BE2C (cell line): ENCODE results near the gene RELT. TPM values are rescaled to one million over a fixed set of nuclear protein-coding genes. Genes with fewer than 3 reads are reported as not detected.

ENCODE experiments used
- DNase-seq: peaks from one replicate; pipeline ENCODE4 v3.0.0-alpha.2; 2020
- H3K27me3 ChIP-seq: fragments of 250-450 bp; sonication (Bioruptor Pico); 2 replicates; pipeline ENCODE4 v1.5.1; 2020; ENCODE audit warnings: mild to moderate bottlenecking
- H3K36me3 ChIP-seq: fragments of 250-450 bp; sonication (Bioruptor Pico); 2 replicates; pipeline ENCODE4 v1.5.1; 2020; ENCODE audit warnings: mild to moderate bottlenecking
- H3K4me1 ChIP-seq: fragments of 250-450 bp; sonication (Bioruptor Pico); 2 replicates; pipeline ENCODE4 v1.5.1; 2020
- H3K4me3 ChIP-seq: 2 replicates; pipeline ENCODE4 v1.5.1; 2011; ENCODE audit warnings: low read depth, low read length
- H3K9me3 ChIP-seq: fragments of 250-450 bp; sonication (Bioruptor Pico); 2 replicates; pipeline ENCODE4 v1.5.1; 2020
- polyA plus RNA-seq: library from polyadenylated mRNA; unstranded; fragments of >200 nt; gene quantifications from one replicate; pipeline ENCODE4 v1.2.1, GENCODE V29; 2012; ENCODE audit warnings: low read depth, missing spikeins; ENCODE audit not compliant: insufficient read length, insufficient read depth
- TF ChIP-seq, protein P1 (sequence below): IDR thresholded peaks from 2 replicates; pipeline ENCODE4 v1.5.1; 2012; ENCODE audit warnings: mild to moderate bottlenecking, low read depth, low read length

RELT gene, protein sequence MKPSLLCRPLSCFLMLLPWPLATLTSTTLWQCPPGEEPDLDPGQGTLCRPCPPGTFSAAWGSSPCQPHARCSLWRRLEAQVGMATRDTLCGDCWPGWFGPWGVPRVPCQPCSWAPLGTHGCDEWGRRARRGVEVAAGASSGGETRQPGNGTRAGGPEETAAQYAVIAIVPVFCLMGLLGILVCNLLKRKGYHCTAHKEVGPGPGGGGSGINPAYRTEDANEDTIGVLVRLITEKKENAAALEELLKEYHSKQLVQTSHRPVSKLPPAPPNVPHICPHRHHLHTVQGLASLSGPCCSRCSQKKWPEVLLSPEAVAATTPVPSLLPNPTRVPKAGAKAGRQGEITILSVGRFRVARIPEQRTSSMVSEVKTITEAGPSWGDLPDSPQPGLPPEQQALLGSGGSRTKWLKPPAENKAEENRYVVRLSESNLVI
- polyA plus RNA-seq: 7.5 TPM

DNA sequence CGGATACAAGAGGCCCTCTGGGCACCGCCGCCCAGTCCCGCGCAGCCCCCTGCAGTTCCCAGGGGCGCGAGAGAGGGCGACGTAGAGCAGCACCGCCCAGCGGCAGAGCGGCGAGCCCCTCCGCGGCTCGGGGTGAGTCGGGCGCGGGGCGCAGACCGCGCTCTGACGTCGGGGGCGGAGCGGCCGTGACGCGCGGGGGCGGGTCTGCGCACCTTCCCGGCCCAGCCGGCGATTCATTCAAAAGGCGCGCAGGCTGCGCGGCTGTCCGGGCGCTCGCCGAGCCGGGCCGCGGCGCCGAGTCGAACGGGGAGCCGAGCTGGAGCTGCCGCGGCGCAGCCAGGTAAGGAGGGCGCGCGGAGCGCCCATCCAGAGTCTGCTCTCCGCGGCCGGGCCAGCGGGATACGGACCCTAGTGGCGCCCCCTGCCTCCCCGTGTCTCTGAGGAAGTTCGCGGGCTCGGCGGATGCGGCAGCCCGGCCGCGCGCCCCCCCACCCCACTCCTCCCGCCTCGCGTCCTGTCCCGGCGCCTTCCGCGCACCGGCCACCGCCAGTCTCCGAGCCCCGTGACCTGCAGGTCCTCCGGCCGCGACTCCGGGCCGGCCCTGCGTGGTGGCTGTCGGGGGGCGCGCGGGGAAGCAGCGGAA lies at the start of gene RELT:
Gene RELT (plus strand): TSS at position 240 of the 643 bp plus-strand sequence. CDS start 12,738 bp downstream, outside the sequence.
- no peaks in the 10 kb centered on the region for H3K36me3 ChIP-seq
- TF ChIP-seq, protein P1, sequence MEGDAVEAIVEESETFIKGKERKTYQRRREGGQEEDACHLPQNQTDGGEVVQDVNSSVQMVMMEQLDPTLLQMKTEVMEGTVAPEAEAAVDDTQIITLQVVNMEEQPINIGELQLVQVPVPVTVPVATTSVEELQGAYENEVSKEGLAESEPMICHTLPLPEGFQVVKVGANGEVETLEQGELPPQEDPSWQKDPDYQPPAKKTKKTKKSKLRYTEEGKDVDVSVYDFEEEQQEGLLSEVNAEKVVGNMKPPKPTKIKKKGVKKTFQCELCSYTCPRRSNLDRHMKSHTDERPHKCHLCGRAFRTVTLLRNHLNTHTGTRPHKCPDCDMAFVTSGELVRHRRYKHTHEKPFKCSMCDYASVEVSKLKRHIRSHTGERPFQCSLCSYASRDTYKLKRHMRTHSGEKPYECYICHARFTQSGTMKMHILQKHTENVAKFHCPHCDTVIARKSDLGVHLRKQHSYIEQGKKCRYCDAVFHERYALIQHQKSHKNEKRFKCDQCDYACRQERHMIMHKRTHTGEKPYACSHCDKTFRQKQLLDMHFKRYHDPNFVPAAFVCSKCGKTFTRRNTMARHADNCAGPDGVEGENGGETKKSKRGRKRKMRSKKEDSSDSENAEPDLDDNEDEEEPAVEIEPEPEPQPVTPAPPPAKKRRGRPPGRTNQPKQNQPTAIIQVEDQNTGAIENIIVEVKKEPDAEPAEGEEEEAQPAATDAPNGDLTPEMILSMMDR: peak; percentile 65
- H3K4me1 ChIP-seq: 0 out of 2 replicates have a peak, but pooled peaks cover 3% of the 10 kb centered on the region
- H3K27me3 ChIP-seq: no peaks in the 10 kb centered on the region
- DNase-seq: peak; percentile 93
- peak within 1 kb of the TSS; percentile 76 for H3K4me3 ChIP-seq
- H3K9me3 ChIP-seq: no peaks in the 10 kb centered on the region

DNA sequence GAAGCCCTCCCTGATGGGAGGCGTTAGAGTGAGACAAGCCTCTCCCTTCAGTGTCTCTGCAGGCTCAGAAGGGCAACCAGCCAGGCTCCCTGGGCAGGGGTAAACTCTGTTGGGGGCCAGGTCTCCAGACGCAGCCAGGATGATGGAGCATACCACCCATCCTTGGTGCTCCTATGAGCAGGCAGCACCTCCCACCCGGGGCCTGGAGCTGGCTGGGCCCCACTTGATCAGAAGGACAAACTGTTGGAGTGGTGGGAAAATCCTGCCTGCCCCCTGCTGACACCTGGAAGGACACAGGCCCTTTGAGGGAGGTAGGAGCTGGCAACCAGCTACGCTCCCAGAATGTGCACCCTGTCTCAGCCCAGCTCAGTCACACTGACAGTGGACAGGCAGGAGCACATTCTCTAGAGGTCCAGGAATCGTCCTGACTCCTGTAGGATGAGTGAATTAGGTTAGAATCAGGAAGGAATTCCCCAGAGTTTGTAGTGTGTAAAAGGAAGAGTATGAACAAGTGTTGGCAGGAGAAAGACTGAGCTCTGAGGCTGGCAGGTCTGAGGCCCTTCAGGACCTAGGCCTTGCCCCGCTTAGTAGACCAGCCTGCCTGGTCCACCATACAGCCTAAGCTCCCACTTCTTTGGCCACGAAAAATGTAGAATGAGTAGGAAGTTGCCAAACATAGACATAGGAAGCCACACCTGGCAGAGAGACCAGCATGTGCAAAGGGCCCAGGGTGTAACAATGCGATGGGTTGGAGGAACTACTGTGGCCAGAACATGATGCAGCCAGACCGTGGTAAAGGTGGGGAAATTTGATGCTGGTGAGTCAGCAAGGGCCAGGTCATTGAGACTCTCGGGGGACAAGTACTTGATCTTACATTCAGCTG lies 49.0 kb upstream of the RELT start:
- TF ChIP-seq, protein P1: no peak
- Histone ChIP-seq H3K27me3 (no peaks in the 10 kb centered on the region), H3K9me3 (no peaks in the 10 kb centered on the region), H3K36me3 (no peaks in the 10 kb centered on the region; the same call in 1 of the 2 replicates), H3K4me1 (peaks cover 63% of the 10 kb centered on the region), H3K4me3 (no peak overlapping the region)
- no peak for DNase-seq

DNA sequence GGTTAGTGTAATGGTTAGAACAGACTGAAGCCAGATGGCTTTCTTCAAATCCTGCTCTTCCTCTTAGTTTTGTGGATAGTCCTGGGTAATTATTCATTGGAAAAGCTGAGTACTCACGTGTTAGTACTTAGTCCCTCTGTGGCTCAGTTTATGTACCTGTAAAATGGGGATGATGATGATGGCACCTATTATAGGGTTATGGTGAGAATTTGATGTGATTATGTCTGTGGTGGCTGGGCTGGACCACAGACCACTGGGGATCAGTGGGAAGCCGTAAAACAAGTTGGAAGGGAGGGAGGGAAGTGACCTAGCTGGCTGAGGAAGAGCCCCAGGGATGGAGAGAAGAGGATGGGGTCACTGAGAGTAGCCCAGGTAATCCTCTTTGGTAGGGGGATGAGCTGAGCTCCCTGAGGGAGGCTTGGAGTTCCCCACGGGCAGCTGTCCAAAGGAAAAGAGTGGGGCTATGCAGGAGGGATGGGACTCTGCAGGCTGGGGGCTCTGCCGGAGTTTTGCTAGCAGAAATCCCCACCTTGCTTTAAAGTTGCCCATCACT lies 48.3 kb upstream of the RELT start:
- Histone ChIP-seq H3K27me3 (no peaks in the 10 kb centered on the region), H3K9me3 (no peaks in the 10 kb centered on the region), H3K4me3 (no peak overlapping the region), H3K36me3 (no peaks in the 10 kb centered on the region; the same call in 1 of the 2 replicates), H3K4me1 (peaks cover 56% of the 10 kb centered on the region)
- no peak for DNase-seq
- TF ChIP-seq, protein P1: no peak

DNA sequence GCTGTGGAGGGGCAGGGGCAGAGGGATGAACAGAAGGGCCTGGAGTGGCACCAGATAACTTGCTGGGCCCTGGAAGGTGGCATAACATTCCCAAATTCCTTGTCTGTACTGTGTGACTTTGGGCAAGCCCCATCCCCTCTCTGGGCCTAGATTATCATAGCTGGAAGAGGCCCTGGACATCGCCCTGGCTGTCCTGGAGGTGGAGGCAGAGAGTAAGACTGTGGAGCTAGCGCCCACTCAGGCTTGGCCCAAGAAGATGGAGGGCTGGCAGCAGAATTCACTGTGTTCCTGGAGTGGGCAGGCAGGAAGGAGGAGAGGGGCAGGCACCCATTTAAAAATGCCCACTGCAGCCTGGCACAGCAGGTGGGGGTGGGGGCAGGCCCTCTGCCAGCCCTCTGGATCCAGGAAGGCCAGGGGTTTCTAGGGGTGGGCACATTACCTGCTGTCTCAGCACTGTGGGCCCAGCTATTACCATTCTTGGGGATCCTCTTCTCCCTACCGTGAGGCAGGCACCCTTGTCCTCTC lies 45.6 kb upstream of the RELT start:
- TF ChIP-seq, protein P1: peak; percentile 61
- no peaks in the 10 kb centered on the region for H3K9me3 ChIP-seq
- H3K4me3 ChIP-seq: no peak overlapping the region
- H3K4me1 ChIP-seq: peaks cover 49% of the 10 kb centered on the region
- H3K36me3 ChIP-seq: no peaks in the 10 kb centered on the region; the same call in 1 of the 2 replicates
- no peaks in the 10 kb centered on the region for H3K27me3 ChIP-seq
- DNase-seq: peak; percentile 60

DNA sequence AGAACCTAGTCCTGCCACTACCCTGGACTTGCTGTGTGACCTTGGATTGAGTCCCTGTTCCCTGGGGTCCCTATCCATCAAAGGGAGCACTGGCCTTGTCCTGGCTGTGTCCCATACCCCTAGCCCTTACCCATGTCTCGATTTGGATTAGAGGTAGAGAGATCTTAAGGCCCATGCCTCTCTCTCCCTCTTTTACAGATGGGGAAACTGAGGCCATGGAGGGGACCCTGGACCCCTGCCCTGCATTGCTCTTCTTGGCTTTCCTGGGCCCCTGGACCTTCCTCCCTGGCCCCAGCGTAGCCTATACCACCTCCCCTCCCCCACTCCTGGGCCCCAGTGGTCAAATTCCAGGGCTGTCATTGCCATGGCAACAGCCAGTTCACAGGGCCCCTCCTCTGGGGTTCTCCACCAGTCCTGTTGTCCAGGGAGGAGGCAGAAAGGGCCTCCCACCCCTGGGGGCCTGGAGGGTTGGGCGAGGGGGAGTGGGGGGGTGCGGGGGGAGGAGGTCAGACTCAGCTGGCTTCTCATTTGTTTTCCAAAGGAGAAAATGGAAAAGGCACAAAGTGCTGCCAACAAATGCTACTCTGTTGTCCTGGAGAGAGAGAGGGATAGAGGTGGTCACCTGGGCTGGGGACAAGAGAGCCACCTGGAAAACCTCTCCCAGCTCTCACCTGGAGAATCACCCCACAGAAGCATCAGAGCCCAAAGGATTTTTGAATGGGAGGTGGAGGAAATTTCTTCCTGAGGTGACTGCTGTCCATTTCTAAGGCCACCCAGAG lies 44.9 kb upstream of the RELT start:
- Histone ChIP-seq H3K36me3 (no peaks in the 10 kb centered on the region; the same call in 1 of the 2 replicates), H3K4me1 (peaks cover 46% of the 10 kb centered on the region), H3K9me3 (no peaks in the 10 kb centered on the region), H3K4me3 (no peak overlapping the region), H3K27me3 (no peaks in the 10 kb centered on the region)
- TF ChIP-seq, protein P1: no peak
- no peak for DNase-seq
